KOPT-K1 (cell line): ENCODE results near the gene OR52I1.
A peak's percentile ranks its signal among the peaks of the same experiment; 100 is the strongest.

ENCODE experiments used
- H3K27ac ChIP-seq: fragments of 200-600 bp; sonication (generic); 2 replicates; pipeline ENCODE4 v1.5.1; 2016; ENCODE audit warnings: antibody characterized with exemption, mild to moderate bottlenecking, low read depth, low read length; ENCODE audit not compliant: poor library complexity, severe bottlenecking
- H3K36me3 ChIP-seq: fragments of 200-600 bp; sonication (generic); 2 replicates; pipeline ENCODE4 v1.5.1; 2017; ENCODE audit warnings: antibody characterized with exemption, mild to moderate bottlenecking, low read length, moderate library complexity; ENCODE audit not compliant: insufficient read depth
- H3K9me3 ChIP-seq: fragments of 200-600 bp; sonication (generic); 2 replicates; pipeline ENCODE4 v1.5.1; 2017; ENCODE audit warnings: antibody characterized with exemption, low read length, mild to moderate bottlenecking; ENCODE audit not compliant: insufficient read depth, poor library complexity, severe bottlenecking

OR52I1 gene

GRCh38 chr11:4605057-4605456 is 11.2 kb downstream of the OR52I1 start:
- Histone ChIP-seq H3K9me3 (no peaks in the 10 kb centered on the region), H3K27ac (no peak overlapping the region), H3K36me3 (peaks cover 44% of the 10 kb centered on the region)

- Histone ChIP-seq H3K9me3 (no peaks in the 10 kb centered on the region), H3K36me3 (peaks cover 30% of the 10 kb centered on the region), H3K27ac (no peak overlapping the region)
These were observed 12.6 kb downstream of the OR52I1 start for GRCh38 chr11:4606231-4607015.

GRCh38 chr11:4607096-4607495 is 13.3 kb downstream of the OR52I1 start:
- Histone ChIP-seq H3K9me3 (no peaks in the 10 kb centered on the region), H3K36me3 (peaks cover 24% of the 10 kb centered on the region), H3K27ac (peak overlapping the region; percentile 68)

GRCh38 chr11:4607781-4608666 is 14.2 kb downstream of the OR52I1 start, which contains the start of gene TRIM68:
Gene TRIM68, minus strand, starts transcription at chr11:4608231. Its CDS starts 2,727 bp downstream, at chr11:4605504.
- Histone ChIP-seq H3K27ac (peak within 1 kb of the TSS; percentile 68), H3K9me3 (no peaks in the 10 kb centered on the region), H3K36me3 (peaks cover 15% of the 10 kb centered on the region)

- Histone ChIP-seq H3K36me3 (no peaks in the 10 kb centered on the region), H3K27ac (no peak overlapping the region), H3K9me3 (no peaks in the 10 kb centered on the region)
These were observed 16.6 kb downstream of the OR52I1 start for GRCh38 chr11:4610258-4610935.

- no peaks in the 10 kb centered on the region for H3K36me3 ChIP-seq
- no peak overlapping the region for H3K27ac ChIP-seq
- H3K9me3 ChIP-seq, result no peaks in the 10 kb centered on the region
These were observed 18.1 kb downstream of the OR52I1 start for GRCh38 chr11:4611986-4612385.

- Histone ChIP-seq H3K36me3 (no peaks in the 10 kb centered on the region), H3K9me3 (no peaks in the 10 kb centered on the region), H3K27ac (no peak overlapping the region)
These were observed 22.1 kb downstream of the OR52I1 start for GRCh38 chr11:4615856-4616444.

- Histone ChIP-seq H3K36me3 (no peaks in the 10 kb centered on the region), H3K27ac (no peak overlapping the region), H3K9me3 (no peaks in the 10 kb centered on the region)
These were observed 25.7 kb downstream of the OR52I1 start for GRCh38 chr11:4619514-4619913.

- peaks cover 9% of the 10 kb centered on the region for H3K9me3 ChIP-seq
- no peaks in the 10 kb centered on the region for H3K36me3 ChIP-seq
- no peak overlapping the region for H3K27ac ChIP-seq
These were observed 32.6 kb downstream of the OR52I1 start for GRCh38 chr11:4626207-4627099.

- Histone ChIP-seq H3K36me3 (no peaks in the 10 kb centered on the region), H3K9me3 (no peaks in the 10 kb centered on the region), H3K27ac (no peak overlapping the region)
These were observed 42.3 kb downstream of the OR52I1 start for GRCh38 chr11:4636136-4636535.

- H3K27ac ChIP-seq, result no peak within 1 kb of the TSS
- H3K36me3 ChIP-seq, result no peaks in the 10 kb centered on the region
- H3K9me3 ChIP-seq, result no peaks in the 10 kb centered on the region
These were observed 43.3 kb downstream of the OR52I1 start, which contains the start of gene OR51D1 for GRCh38 chr11:4636962-4637661. Gene OR51D1, plus strand, starts transcription at chr11:4637477. Its CDS starts 2,314 bp downstream, at chr11:4639791.

- Histone ChIP-seq H3K36me3 (no peaks in the 10 kb centered on the region), H3K27ac (no peak overlapping the region), H3K9me3 (no peaks in the 10 kb centered on the region)
These were observed 43.8 kb downstream of the OR52I1 start for GRCh38 chr11:4637662-4638047.

GRCh38 chr11:4639931-4640330 is 46.1 kb downstream of the OR52I1 start:
- Histone ChIP-seq H3K36me3 (no peaks in the 10 kb centered on the region), H3K27ac (no peak overlapping the region), H3K9me3 (no peaks in the 10 kb centered on the region)
